Caco-2 (cell line): ENCODE data around the gene CCDC30. TPM values are rescaled to one million over a fixed set of nuclear protein-coding genes. Genes with fewer than 3 reads are reported as not detected.

Experiments used
- BruUV-seq: library from RNA; stranded (reverse); fragments of 400-500 nt; replicated peaks from 2 replicates; lab custom pipeline; 2021; lab: Mats Ljungman, UMichigan
- CTCF ChIA-PET: fragments of 300-600 bp; sonication (Branson Sonifier 250); formaldehyde crosslinking; loops from one replicate; lab custom pipeline; 2022; ENCODE audit warnings: antibody characterized with exemption; lab: Charles Lee
- POLR2A ChIA-PET: fragments of 300-600 bp; sonication (Branson Sonifier 250); formaldehyde crosslinking; loops from one replicate; lab custom pipeline; 2022; ENCODE audit warnings: antibody characterized with exemption; lab: Charles Lee
- DNase-seq, 2 experiments: peaks; one replicate each; pipeline versions ENCODE4 v3.0.0 to v3.0.0-alpha.2; 2020 to 2022
- H3K27me3 ChIP-seq: replicated peaks from 2 replicates; pipeline ENCODE4 v1.6.0; 2011; ENCODE audit warnings: low read length; ENCODE audit not compliant: control insufficient read depth, insufficient read depth
- H3K36me3 ChIP-seq: 2 replicates; pipeline ENCODE4 v1.5.1; 2011; ENCODE audit warnings: low read length; ENCODE audit not compliant: control insufficient read depth, insufficient read depth
- H3K4me1 ChIP-seq: fragments of 250-450 bp; sonication (Bioruptor Pico); 2 replicates; pipeline ENCODE4 v1.5.1; 2020; ENCODE audit warnings: mild to moderate bottlenecking
- H3K4me3 ChIP-seq: 2 replicates; pipeline ENCODE4 v1.5.1; 2011; ENCODE audit warnings: low read depth, mild to moderate bottlenecking, control low read depth, low read length
- H3K9me3 ChIP-seq: fragments of 250-450 bp; sonication (Bioruptor Pico); 2 replicates; pipeline ENCODE4 v1.5.1; 2020; ENCODE audit warnings: mild to moderate bottlenecking, moderate library complexity
- H3K27ac Mint-ChIP-seq: one replicate; pipeline ENCODE4 v1.8.0; 2022; ENCODE audit warnings: mixed read lengths; ENCODE audit not compliant: unreplicated experiment
- H3K27me3 Mint-ChIP-seq: one replicate; pipeline ENCODE4 v1.8.0; 2022; ENCODE audit warnings: mixed read lengths; ENCODE audit not compliant: insufficient read depth, unreplicated experiment
- H3K36me3 Mint-ChIP-seq: one replicate; pipeline ENCODE4 v1.8.0; 2022; ENCODE audit warnings: mild to moderate bottlenecking, mixed read lengths; ENCODE audit not compliant: insufficient read depth, unreplicated experiment
- H3K4me1 Mint-ChIP-seq: one replicate; pipeline ENCODE4 v1.8.0; 2022; ENCODE audit warnings: low read depth, mixed read lengths; ENCODE audit not compliant: unreplicated experiment
- H3K4me3 Mint-ChIP-seq: one replicate; pipeline ENCODE4 v1.8.0; 2022; ENCODE audit warnings: mild to moderate bottlenecking, moderate library complexity, mixed read lengths; ENCODE audit not compliant: unreplicated experiment
- H3K9me3 Mint-ChIP-seq: one replicate; pipeline ENCODE4 v1.8.0; 2022; ENCODE audit warnings: mixed read lengths; ENCODE audit not compliant: unreplicated experiment
- CTCF ChIP-seq, 2 experiments: fragments of 200-600 bp in 1 of 2; IDR thresholded peaks; 1 replicate in 1 of 2; 2 replicates in 1 of 2; pipeline versions ENCODE4 v1.5.1 to v1.8.0; 2011 to 2022; ENCODE audit warnings: antibody characterized with exemption in 1 of 2, control low read depth in 1 of 2, inconsistent platforms in 1 of 2, low read depth in 1 of 2, low read length in 1 of 2, mild to moderate bottlenecking in 1 of 2, moderate library complexity in 1 of 2; ENCODE audit not compliant: insufficient read depth in 1 of 2, severe bottlenecking in 1 of 2, unreplicated experiment in 1 of 2
- intact Hi-C: fragments of 100-400 bp; cut with micrococcal nuclease; formaldehyde crosslinking; loops from one replicate; pipeline ENCODE4 v1.10.0; 2022; ENCODE audit not compliant: unreplicated experiment
- total RNA-seq: library from RNA; stranded (reverse); gene quantifications from 2 replicates; pipeline ENCODE4 v1.2.3, GENCODE V29; 2022

CCDC30 gene
- total RNA-seq, 1 experiment from 2014 or later, result 1.3 TPM

GRCh38 chr1:42700006-42700405 is 236.9 kb downstream of the CCDC30 start:
- CTCF ChIA-PET, result no interaction called here
- Mint-ChIP-seq H3K27me3 (no peaks in the 10 kb centered on the region), H3K9me3 (no peaks in the 10 kb centered on the region), H3K4me3 (no peak overlapping the region), H3K27ac (peak overlapping the region; percentile 25), H3K36me3 (peaks cover 95% of the 10 kb centered on the region), H3K4me1 (peaks cover 7% of the 10 kb centered on the region)
- Histone ChIP-seq H3K9me3 (no peaks in the 10 kb centered on the region), H3K27me3 (no peaks in the 10 kb centered on the region), H3K4me3 (no peak overlapping the region), H3K4me1 (no peaks in the 10 kb centered on the region), H3K36me3 (peaks cover 3% of the 10 kb centered on the region; the same call in 1 of the 2 replicates)
- POLR2A ChIA-PET, result no interaction called here
- DNase-seq, result no peak
- no peak for TF ChIP-seq CTCF (IDR thresholded peaks at IDR 0.05; ENCODE audit: insufficient read depth in 1 of 2, low read depth in 1 of 2, low read length in 1 of 2, severe bottlenecking in 1 of 2, unreplicated experiment in 1 of 2)
- intact Hi-C loops, result no loop called here
- BruUV-seq, result no TSS peak

GRCh38 chr1:42703888-42704464 is 240.9 kb downstream of the CCDC30 start:
- H3K36me3 ChIP-seq, result peaks cover 3% of the 10 kb centered on the region; the same call in 1 of the 2 replicates

More at GRCh38 chr1:42703888-42704464, 240.9 kb downstream of the CCDC30 start:
- no peak overlapping the region for H3K27ac Mint-ChIP-seq
- Histone ChIP-seq H3K9me3 (no peaks in the 10 kb centered on the region), H3K4me3 (no peak overlapping the region), H3K4me1 (no peaks in the 10 kb centered on the region), H3K27me3 (no peaks in the 10 kb centered on the region)
- H3K36me3 Mint-ChIP-seq, result peaks cover 79% of the 10 kb centered on the region
- H3K4me1 Mint-ChIP-seq, result no peaks in the 10 kb centered on the region
- intact Hi-C loops, result no loop called here
- no peak for TF ChIP-seq CTCF (IDR thresholded peaks at IDR 0.05; ENCODE audit: insufficient read depth in 1 of 2, low read depth in 1 of 2, low read length in 1 of 2, severe bottlenecking in 1 of 2, unreplicated experiment in 1 of 2)
- DNase-seq, result no peak
- H3K27me3 Mint-ChIP-seq, result no peaks in the 10 kb centered on the region
- ChIA-PET POLR2A (no interaction called here), CTCF (no interaction called here)
- H3K4me3 Mint-ChIP-seq, result peak overlapping the region; percentile 7
- no TSS peak for BruUV-seq
- no peaks in the 10 kb centered on the region for H3K9me3 Mint-ChIP-seq

Other genes starting within 250 kb of the CCDC30 start
- gene FOXJ3, start 128.1 kb upstream of the CCDC30 start, total RNA-seq, result 60.2 and 66.7 TPM in 2 replicates
- gene RIMKLA, start 82.5 kb upstream of the CCDC30 start, total RNA-seq, result 10.6 and 12.4 TPM in 2 replicates
- gene ZMYND12, start 7.3 kb upstream of the CCDC30 start, total RNA-seq, result 0.30 and 0.36 TPM in 2 replicates
- gene PPCS, start 6.7 kb upstream of the CCDC30 start, total RNA-seq, result 41.0 and 42.9 TPM in 2 replicates
- gene PPIH, start 195.1 kb downstream of the CCDC30 start, total RNA-seq, result 54.7 and 58.2 TPM in 2 replicates
- 567 and 622 TPM in 2 replicates for gene YBX1, start 219.1 kb downstream of the CCDC30 start, total RNA-seq